Peyer's patch (tissue), 4 donors: Measurements from ENCODE around the gene PROSER3.

Experiments
- POLR2A ChIP-seq, 2 donors: fragments of 450-650 bp; IDR thresholded peaks; one replicate each; pipeline ENCODE4 v1.5.1; 2017; ENCODE audit warnings: antibody characterized with exemption in 2 of 2, mild to moderate bottlenecking in 2 of 2, moderate library complexity in 2 of 2
- TF ChIP-seq, protein P1 (sequence below), 6 experiments: fragments of 450-650 bp in 4 of 6; fragments of 200-600 bp in 2 of 6; sonication (generic) in 1 of 6; IDR thresholded peaks; one replicate each; pipeline ENCODE4 v1.5.1; 2017 to 2019; ENCODE audit warnings: antibody characterized with exemption in 6 of 6, mild to moderate bottlenecking in 3 of 6, moderate library complexity in 1 of 6

- no peak for TF ChIP-seq POLR2A (IDR thresholded peaks at IDR 0.05)
- TF ChIP-seq, protein P1, sequence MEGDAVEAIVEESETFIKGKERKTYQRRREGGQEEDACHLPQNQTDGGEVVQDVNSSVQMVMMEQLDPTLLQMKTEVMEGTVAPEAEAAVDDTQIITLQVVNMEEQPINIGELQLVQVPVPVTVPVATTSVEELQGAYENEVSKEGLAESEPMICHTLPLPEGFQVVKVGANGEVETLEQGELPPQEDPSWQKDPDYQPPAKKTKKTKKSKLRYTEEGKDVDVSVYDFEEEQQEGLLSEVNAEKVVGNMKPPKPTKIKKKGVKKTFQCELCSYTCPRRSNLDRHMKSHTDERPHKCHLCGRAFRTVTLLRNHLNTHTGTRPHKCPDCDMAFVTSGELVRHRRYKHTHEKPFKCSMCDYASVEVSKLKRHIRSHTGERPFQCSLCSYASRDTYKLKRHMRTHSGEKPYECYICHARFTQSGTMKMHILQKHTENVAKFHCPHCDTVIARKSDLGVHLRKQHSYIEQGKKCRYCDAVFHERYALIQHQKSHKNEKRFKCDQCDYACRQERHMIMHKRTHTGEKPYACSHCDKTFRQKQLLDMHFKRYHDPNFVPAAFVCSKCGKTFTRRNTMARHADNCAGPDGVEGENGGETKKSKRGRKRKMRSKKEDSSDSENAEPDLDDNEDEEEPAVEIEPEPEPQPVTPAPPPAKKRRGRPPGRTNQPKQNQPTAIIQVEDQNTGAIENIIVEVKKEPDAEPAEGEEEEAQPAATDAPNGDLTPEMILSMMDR (IDR thresholded peaks at IDR 0.05): no peak
Measured at GRCh38 chr19:35724560-35724959, 33.4 kb upstream of the PROSER3 start.
